Measurements from ENCODE around the gene RASEF.

DNA sequence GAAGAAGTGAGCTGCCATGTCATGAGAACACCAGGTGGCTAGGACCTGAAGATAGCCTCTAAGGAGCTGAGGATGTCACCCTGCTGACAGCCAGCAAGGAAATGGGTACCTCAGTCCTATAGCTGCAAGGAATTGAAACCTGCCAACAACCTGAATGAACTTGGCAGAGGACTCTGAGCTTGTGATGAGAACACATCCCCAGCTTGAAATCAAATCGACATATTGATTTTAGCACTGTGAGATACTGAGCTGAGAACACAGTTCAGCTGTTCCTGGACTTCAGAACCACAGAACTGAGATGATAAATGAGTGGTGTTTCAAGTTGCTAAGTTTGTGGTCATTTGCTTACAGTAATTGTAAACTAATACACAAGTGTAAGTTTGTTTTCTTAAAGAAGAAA is 5.5 kb upstream of the RASEF start:
- TF ChIP-seq, protein P1, sequence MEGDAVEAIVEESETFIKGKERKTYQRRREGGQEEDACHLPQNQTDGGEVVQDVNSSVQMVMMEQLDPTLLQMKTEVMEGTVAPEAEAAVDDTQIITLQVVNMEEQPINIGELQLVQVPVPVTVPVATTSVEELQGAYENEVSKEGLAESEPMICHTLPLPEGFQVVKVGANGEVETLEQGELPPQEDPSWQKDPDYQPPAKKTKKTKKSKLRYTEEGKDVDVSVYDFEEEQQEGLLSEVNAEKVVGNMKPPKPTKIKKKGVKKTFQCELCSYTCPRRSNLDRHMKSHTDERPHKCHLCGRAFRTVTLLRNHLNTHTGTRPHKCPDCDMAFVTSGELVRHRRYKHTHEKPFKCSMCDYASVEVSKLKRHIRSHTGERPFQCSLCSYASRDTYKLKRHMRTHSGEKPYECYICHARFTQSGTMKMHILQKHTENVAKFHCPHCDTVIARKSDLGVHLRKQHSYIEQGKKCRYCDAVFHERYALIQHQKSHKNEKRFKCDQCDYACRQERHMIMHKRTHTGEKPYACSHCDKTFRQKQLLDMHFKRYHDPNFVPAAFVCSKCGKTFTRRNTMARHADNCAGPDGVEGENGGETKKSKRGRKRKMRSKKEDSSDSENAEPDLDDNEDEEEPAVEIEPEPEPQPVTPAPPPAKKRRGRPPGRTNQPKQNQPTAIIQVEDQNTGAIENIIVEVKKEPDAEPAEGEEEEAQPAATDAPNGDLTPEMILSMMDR (IDR thresholded peaks at IDR 0.05 in 2 of 3, conservative IDR thresholded peaks at IDR 0.05 in 1 of 3; ENCODE audit: control insufficient read depth in 2 of 3, extremely low read depth in 1 of 3, insufficient read depth in 1 of 3, low read depth in 3 of 3, low read length in 3 of 3), result no peak
- TF ChIP-seq CHD2 (IDR thresholded peaks at IDR 0.05; ENCODE audit: borderline replicate concordance, low read depth, low read length) (no peak), ZNF274 (IDR thresholded peaks at IDR 0.05; ENCODE audit: insufficient read depth, insufficient read length) (no peak), EZH2 (IDR thresholded peaks at IDR 0.05; ENCODE audit: borderline replicate concordance, control insufficient read depth, low read depth, low read length) (no peak), BHLHE40 (IDR thresholded peaks at IDR 0.05; ENCODE audit: borderline replicate concordance in 1 of 2, low read depth in 2 of 2, low read length in 1 of 2) (no peak), MYC (IDR thresholded peaks at IDR 0.05; ENCODE audit: insufficient read depth, insufficient read length, insufficient replicate concordance, low read length, severe bottlenecking) (no peak)
- TF ChIP-seq, protein P2, sequence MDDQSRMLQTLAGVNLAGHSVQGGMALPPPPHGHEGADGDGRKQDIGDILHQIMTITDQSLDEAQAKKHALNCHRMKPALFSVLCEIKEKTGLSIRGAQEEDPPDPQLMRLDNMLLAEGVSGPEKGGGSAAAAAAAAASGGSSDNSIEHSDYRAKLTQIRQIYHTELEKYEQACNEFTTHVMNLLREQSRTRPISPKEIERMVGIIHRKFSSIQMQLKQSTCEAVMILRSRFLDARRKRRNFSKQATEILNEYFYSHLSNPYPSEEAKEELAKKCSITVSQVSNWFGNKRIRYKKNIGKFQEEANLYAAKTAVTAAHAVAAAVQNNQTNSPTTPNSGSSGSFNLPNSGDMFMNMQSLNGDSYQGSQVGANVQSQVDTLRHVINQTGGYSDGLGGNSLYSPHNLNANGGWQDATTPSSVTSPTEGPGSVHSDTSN (IDR thresholded peaks at IDR 0.05; ENCODE audit: insufficient replicate concordance, low read depth, low read length), result no peak
